Measurements from ENCODE around the gene OR2T1.
"Not testable (repeated sequence)": the region's sequence is repeated elsewhere in the genome, so short reads cannot be mapped to it uniquely, and the experiment has no call there.

OR2T1 gene

DNA sequence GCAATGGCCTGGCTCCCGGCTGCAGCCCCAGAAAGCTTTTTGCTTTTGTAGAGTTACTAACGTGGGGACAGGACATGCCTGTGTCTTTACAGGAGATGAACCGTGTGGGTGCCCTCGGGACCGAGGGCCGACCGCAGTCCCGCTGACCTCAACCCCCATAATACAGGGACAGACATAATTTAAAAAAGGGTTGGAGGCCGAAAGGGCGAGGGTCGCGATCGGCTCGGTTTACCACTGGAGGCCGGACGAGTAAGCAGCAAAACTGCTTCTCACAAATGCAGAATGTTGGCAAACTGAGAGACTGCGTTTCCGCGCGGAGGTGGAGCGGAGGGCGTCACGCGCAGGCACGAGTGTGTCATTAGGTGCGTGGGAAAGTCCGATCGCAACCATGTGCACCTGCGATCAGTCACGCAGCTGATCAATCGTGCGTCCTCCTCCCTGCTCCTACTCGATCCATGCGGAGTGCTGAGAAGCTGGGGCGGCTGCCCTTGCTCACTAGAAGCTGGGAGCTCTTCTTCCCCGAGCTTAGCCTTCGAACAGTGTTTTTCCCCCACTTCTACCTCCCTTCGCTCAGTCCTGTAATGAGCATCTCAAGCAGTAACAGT lies 31.1 kb downstream of the OR2T1 start:
- not testable (repeated sequence) for DNase-seq (ENCODE audit: low read depth); H3K4me3 ChIP-seq (ENCODE audit: low read depth, low read length)

- DNase-seq (ENCODE audit: low read depth); H3K4me3 ChIP-seq (ENCODE audit: low read depth, low read length): not testable (repeated sequence)
Observed at GRCh38 chr1:248434913-248435312, 32.1 kb downstream of the OR2T1 start.

DNA sequence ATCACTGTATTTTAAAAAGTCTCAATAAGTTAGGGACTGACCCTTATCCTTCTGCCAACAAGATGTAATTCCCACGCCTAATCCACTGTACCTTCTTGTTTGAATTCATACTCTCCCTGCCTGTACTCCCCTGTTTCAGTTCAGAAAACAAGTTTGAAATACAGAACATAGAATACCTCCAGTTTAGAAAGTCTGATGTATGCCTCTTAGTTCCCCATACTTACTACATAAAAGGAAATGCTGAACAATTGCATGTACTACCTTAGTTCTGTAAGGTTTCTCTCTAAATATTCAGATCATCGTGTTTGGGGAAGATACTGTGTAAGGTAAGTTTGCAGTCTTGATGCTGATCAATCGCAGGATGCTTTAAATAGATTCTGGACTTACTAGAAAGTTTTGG lies 33.5 kb downstream of the OR2T1 start:
- not testable (repeated sequence) for H3K4me3 ChIP-seq (ENCODE audit: low read depth, low read length); DNase-seq (ENCODE audit: low read depth)

GRCh38 chr1:248438668-248439067 lies 35.8 kb downstream of the OR2T1 start:
- H3K4me3 ChIP-seq (ENCODE audit: low read depth, low read length); DNase-seq (ENCODE audit: low read depth): not testable (repeated sequence)

DNA sequence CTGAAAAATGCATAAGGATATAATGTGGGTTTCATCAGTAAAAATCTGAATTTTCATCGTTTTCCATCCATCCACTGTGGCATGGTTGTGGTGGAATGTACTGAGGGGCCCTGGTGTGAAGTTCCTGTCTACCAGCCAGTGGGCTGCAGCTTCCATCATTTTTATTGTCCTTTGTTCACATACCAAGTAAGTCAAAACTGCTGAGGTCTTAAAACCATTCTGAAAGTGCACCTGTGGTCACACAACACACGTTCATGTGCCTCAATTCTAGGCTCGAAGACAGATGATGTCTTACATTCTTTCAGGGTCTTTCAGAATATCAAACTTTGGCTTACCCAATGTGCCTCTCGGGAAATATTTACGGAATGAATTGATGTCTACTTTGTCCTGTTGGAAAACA lies 36.4 kb downstream of the OR2T1 start:
- H3K4me3 ChIP-seq (ENCODE audit: low read depth, low read length); DNase-seq (ENCODE audit: low read depth): not testable (repeated sequence)

GRCh38 chr1:248442500-248443277 lies 39.8 kb downstream of the OR2T1 start:
- not testable (repeated sequence) for DNase-seq (ENCODE audit: low read depth); H3K4me3 ChIP-seq (ENCODE audit: low read depth, low read length)

DNA sequence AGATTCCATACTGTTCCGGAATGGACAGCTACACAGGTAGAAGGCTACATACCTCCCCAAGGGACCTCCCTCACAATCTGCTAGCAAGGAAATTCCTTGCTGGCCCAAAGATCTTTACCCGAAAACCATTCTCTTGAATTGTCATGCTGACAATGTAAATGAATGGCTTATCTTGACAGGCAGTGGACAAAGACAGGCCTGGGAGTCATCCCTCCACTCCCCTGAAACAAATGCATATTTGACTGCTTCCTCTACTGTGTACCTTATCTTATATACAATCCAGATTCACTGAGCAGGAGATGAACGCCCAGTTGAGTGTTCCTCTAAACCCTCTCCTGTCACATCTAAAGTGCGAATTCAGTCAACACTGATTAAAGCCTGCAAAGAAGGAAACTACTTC lies 41.8 kb downstream of the OR2T1 start:
- H3K4me3 ChIP-seq (ENCODE audit: low read depth, low read length); DNase-seq (ENCODE audit: low read depth): not testable (repeated sequence)

- not testable (repeated sequence) for H3K4me3 ChIP-seq (ENCODE audit: low read depth, low read length); DNase-seq (ENCODE audit: low read depth)
Observed at GRCh38 chr1:248445399-248445798, 42.6 kb downstream of the OR2T1 start, which contains the start of gene OR2T2. Gene OR2T2, plus strand, starts transcription at chr1:248445637. Its CDS starts 7,161 bp downstream, at chr1:248452798.

GRCh38 chr1:248448409-248449074 lies 45.7 kb downstream of the OR2T1 start:
- DNase-seq (ENCODE audit: low read depth); H3K4me3 ChIP-seq (ENCODE audit: low read depth, low read length): not testable (repeated sequence)

- H3K4me3 ChIP-seq (ENCODE audit: low read depth, low read length); DNase-seq (ENCODE audit: low read depth): not testable (repeated sequence)
Observed at GRCh38 chr1:248449821-248450465, 47.1 kb downstream of the OR2T1 start.

- H3K4me3 ChIP-seq (ENCODE audit: low read depth, low read length); DNase-seq (ENCODE audit: low read depth): not testable (repeated sequence)
Observed at GRCh38 chr1:248450466-248451145, 47.8 kb downstream of the OR2T1 start.

- not testable (repeated sequence) for DNase-seq (ENCODE audit: low read depth); H3K4me3 ChIP-seq (ENCODE audit: low read depth, low read length)
Observed at GRCh38 chr1:248453619-248454018, 50.8 kb downstream of the OR2T1 start.

GRCh38 chr1:248455045-248455444 lies 52.2 kb downstream of the OR2T1 start:
- DNase-seq (ENCODE audit: low read depth); H3K4me3 ChIP-seq (ENCODE audit: low read depth, low read length): not testable (repeated sequence)

DNA sequence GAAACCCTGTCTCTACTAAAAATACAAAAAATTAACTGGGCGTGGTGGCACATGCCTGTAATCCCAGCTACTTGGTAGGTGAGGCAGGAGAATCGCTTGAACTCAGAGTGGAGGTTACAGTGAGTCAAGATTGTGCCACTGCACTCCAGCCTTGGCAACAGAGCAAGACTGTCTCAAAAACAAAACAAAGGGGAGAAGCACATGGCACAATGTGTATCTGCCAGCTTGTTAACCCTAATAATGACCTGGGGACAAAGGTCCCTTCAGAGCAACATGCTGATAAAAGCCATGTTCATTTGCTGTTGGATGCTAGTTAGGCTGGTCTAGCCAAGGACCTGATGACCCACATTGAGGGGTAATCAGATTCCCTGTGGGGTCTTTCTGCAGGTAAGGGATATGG lies 53.8 kb downstream of the OR2T1 start:
- not testable (repeated sequence) for DNase-seq (ENCODE audit: low read depth); H3K4me3 ChIP-seq (ENCODE audit: low read depth, low read length)
